Measurements from ENCODE around the gene PDX1.

The PDX1 gene

DNA sequence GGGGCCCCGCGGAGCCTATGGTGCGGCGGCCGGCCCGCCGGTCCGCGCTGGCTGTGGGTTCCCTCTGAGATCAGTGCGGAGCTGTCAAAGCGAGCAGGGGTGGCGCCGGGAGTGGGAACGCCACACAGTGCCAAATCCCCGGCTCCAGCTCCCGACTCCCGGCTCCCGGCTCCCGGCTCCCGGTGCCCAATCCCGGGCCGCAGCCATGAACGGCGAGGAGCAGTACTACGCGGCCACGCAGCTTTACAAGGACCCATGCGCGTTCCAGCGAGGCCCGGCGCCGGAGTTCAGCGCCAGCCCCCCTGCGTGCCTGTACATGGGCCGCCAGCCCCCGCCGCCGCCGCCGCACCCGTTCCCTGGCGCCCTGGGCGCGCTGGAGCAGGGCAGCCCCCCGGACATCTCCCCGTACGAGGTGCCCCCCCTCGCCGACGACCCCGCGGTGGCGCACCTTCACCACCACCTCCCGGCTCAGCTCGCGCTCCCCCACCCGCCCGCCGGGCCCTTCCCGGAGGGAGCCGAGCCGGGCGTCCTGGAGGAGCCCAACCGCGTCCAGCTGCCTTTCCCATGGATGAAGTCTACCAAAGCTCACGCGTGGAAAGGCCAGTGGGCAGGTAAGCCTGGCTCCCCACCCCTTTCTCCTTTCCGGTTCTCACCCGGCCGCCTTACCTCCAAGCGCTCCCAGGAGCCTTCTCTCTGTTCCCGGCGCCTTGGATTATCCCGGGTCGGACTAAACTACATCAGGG is at the start of gene PDX1:
TSS of gene PDX1 (plus strand) at position 67 of the 743 bp plus-strand sequence. CDS start at position 206, 139 bp downstream.
- DNase-seq (ENCODE audit: low spot score) = peak; percentile 68

DNA sequence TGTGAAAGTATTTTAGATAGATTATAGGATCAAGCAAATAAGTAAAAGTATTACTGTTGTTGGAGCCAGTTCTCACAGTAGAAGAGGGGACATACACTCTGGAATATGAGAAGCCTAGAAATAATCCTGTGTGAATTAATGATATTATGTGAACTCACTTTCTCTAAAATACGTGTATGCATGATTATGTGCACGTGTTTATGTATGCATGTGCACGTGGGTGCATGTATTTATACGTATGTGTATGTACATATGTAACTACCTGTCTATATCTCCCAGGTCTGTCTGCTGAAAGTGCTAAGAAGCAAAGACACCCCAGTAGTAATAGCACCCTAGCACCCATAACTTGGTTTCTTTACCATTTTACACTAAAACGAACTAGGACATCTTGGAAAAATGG is 41.5 kb upstream of the PDX1 start:
- DNase-seq (ENCODE audit: low spot score) = no peak

DNA sequence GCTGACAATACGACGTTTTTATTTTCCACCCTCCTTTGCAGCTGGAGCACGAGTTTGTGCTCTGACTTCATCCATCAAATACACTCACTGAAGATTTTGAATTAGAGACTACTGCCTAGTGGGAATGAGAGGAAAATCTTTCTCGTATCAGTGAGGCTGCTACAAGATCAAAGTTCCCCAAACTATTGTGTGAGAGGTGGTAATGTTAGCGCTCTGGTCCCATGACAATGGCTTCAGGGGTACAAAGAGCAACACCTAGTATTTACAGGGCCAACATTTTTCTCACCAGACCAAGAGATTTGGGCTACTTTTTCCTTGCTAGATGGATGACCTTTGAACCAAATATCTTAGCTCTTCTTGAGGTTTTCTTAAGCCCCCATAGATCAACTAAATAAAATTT is 30.3 kb upstream of the PDX1 start:
- DNase-seq (ENCODE audit: low spot score) = no peak

DNA sequence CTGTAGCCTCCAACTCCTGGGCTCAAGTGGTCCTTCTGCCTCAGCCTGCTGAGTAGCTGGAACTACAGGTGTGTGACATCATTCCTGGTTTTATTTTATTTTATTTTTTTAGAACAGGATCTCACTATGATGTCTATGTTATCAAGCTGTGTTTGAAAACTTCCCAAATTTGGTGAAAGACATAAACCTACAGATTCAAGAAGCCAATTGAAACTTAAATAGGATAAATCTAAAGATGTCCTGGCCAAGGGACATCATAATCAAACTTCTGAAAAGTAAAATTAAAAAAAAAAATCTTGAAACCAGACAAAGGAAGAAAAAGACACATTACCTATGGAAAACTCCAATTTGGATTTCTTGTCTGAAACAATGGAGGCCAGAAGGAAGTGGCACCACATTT is 23.1 kb upstream of the PDX1 start:
- no peak for DNase-seq (ENCODE audit: low spot score)

DNA sequence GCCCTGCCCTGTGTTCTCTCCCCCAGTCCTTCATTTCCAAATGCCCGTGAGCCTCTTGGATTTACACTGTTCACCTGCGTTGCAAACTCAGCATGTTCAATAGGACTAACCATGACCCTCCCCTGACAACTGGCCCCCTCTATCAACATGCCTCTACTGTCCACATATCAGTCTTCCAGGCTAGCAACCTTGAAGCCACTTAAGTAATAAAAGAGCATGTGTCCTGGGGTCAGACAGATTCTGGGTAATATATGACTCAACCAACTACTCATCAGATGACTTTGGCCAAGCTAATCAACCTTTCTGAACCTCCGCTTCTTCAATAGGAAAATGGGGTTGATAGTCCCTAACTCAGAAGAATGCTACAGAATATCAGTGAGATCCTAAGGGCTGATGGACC is 15.1 kb upstream of the PDX1 start:
- DNase-seq (ENCODE audit: low spot score) = no peak

DNA sequence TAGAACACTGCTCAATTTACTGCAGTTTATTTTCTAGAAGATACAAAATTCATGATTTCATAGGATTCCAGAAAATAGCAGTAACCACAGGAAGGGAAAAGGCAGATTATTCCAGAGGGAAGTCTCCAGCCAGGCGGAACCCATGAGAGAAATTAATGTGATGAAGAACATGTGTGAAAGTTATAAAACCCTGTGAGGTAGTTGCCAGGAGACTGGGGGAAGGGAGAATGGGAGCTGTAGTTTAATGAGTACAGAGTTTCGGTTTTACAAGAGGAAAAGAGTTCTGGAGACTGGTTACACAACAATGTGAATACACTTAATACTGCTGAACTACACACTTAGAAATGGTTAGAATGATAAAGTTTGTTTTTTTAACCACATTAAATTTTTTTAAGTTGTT is 14.2 kb upstream of the PDX1 start:
- no peak for DNase-seq (ENCODE audit: low spot score)

DNA sequence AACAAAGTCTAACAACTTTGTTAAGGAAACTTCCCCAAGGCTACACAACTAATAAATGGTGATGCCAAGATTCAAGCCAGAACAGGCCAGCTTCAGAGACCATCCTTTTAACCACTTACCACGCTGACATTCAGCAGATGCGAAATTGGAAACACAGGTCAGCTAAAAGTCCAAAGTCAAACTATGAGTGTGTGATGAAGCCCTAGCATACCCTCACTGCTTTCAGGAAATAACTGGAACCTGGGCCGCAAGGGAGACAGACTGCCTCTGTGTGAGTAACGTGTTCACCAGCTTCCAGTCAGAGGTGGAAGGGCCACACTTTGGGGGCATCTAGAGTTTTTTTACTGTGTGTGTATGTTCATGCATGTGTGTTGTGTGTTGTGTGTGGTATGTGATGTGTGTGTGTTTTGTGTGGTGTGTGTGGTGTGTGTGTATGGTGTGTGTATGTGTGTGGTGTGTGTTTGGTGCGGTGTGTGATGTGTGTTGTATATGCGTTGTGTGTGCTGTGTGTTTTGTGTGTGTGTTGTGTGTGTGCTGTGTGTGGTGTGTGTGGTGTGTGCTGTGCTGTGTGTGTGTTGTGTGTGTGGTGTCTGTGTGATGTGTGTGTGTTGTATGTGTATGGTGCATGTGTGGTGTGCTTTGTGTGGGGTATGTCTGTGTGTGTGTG is 12.5 kb upstream of the PDX1 start:
- DNase-seq (ENCODE audit: low spot score) = no peak

DNA sequence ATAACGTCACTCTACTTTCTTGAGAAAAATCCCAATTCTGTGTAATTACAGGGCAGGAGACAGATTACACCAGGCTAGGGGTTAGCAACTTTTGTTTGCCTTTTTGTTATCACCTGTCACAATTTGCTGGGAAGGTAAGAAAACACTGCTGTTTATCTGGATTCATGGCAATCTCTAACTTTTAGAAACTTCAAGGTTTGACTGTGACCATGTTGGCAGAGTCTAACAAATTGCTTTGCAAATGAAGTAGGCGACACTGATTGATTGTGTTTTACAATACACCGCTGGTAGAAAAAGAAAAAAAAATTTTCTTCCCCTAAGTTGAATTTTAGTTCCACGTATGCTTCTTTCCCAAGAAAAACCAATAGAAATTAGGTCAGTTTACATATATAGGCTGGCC is 10.4 kb upstream of the PDX1 start:
- no peak for DNase-seq (ENCODE audit: low spot score)

DNA sequence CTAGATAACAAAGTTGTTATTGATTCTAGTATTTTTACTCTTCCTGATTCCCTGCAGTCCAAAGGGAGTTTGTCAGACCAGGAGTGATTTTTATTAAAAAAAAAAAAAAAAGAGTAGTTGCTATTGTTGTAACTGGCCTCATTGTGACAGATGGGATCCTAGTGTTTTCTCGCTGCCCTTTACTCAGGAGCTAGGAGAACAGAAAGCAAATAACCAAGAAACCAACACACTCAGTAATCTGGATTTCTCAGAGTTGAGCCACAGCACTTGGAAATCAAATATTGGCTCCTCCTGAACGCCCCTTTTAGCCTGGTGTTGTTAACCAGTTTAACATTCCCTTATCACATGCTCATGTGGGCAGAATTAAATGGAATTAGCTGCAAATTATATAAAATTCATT is 8.3 kb upstream of the PDX1 start:
- DNase-seq (ENCODE audit: low spot score) = no peak

DNA sequence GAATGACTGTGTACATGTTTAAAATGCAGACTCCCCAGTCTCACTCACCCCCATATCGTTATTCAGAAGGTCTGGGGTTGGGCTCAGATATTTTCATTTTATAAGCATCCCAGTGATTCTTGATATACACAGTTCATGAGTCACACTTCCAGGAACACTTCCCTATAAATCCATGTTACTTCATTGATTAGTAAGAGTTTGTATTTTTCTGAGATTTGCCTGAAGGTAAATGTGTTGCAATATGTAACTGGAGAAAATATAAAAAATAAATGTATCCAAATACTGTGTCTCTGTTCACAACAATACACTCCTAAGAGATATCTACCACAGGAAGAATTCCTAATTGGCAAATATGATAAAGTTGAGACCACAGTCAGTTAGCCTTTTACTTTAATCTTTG is 6.6 kb upstream of the PDX1 start:
- no peak for DNase-seq (ENCODE audit: low spot score)

DNA sequence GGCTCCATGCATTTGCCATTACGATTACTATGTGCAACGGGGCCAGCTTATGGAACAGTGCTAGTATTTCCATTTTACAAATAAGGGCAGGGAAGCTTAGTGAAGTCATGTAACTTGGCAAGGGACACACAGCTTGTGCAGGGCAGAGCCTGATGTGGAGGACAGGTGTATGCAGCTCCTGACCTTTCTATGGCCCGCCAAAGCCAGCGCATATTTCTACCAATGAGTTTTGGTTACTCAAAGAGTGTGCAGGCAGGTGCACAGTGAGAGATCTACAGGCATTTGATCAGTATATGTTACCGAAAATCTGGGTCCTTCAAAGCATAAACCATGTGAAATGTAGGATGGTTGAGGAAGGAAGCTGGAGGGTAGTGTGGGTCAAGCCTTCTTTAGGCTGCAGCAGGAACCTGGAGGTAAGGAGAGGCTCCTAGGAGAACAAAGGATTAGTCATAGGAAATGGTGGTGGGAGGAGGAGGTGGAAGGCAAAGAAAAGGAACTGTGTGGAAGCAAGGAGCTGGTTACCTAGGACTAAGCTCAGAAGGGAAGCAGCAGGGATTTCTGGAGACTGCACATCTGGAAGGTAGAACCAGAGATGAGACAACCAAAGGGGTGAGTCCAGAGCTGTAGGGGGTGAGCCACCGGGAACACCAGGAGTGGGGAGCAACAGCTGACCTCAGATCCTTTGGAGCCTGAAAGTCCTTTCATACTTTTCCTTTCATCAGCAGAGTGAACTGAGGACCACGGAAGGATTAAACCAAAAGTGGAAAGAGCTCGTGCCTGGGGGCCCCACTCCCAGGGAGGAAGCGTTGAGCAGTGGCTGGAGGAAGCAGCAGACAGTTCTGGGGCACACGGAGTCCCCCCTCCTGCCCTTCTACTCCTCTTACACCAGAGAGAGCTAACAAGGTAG is 4.2 kb upstream of the PDX1 start:
- no peak for DNase-seq (ENCODE audit: low spot score)

DNA sequence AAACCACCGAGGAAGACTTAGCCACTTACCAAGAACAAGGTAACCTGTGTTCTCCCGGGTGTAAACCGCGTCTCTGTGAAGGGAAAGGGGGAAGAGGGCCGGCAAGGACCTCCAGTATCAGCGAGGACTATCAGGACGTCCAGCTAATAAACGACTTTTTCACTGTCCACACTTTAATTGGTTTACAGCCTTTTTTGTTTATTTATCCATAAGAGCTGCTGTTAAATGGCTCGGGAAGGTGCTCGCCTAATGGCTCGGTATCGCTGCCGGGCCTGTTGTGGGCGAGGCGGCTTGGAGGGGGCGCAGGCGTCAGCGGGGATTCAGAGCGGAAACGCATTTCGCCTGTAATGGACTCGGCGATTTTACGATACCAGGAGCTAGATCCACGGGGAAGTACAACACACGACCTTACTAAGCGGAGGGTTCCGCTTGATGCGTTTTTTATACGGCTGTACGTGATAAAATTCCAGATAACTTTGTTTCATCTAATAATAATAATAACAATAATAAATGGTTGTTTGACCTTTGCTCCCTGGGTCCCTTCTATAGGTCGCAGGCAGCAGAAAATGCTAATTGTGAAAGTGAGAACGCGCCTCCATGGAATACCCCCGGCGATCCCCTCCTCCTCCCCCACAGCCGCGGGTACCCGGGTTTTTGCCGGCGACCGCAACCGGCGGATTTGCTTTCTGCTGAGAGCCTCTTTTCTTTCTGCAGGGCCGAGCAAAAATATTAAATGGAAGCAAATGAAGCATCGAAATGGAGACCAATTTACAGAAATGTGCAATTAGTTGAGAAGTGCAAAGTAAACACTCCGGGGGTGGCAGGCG is 2.5 kb upstream of the PDX1 start:
- DNase-seq (ENCODE audit: low spot score) = no peak

DNA sequence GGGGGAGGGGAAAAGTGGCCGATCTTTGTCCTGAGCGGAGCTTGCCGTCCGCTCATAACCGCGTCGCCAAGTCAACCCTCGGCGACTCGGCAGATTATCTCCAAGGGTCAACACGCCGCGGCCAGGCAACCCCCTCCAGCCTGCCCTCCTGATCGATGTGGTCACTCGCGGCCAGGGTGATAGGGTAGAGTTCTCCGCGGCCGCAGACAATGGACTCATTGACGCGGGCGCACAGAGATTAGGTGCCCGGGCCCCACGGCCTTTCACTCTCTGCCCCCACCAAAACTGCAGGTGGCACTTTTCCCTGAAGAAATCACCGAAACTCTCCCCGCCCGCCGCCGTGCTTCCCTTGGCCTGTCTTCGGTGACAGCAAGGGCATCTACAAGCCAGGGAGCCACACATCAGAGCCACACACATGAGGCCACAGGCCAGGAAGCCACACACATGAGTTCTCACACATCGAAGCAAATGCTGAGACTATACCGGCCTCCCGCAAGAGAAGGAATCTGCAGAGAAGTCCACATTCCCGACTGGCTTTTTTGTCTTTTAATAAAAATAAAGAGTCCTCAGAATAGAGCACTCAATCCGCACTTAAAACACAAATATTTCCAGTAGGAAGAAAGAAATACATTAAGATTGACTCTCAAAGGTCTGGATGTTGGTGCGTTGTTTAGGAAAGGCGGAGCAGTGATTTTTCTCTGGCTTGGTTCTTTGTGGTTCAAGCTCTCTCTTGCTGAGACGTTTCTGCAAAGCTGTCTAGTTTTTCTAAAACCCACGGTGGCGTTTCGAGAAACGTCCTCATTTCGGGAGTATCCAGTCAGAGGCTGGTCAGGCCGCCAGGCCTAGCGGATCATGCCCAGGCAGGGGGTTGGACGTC is 1.5 kb upstream of the PDX1 start:
- no peak for DNase-seq (ENCODE audit: low spot score)

DNA sequence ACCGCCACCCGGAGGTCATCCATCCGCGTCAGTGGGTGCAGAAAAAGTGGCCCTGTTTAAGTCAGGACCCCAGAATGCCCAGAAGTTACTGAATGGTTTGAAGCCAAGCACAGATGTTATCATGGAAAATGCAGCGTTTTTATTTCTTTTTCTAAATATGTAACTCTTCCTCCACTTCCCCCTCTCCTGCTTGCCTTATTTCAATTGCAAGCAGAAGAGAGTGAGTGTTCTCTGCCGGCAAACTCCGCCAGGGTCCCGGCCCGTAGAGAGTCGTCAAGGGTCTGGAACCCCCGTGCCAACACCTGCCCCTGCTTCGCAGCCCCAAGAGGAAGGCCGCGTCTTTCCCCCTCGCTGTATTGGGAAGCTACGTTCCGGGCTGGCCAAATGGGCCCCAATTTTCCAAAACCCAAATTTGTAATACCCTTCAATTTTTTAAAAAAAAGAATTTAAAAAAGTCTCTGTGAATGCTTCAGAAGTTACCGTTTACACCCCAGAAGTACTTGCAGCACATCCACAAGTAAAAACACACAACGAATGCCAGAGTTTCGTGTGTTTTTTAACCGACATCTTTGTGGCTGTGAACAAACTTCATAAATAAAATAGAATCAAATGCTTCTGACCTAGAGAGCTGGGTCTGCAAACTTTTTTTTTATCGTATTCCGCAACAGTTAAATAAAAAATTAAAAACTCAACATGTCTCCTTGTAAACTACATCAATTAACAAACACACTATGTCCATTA is 712 bp upstream of the PDX1 start:
- DNase-seq (ENCODE audit: low spot score) = no peak

DNA sequence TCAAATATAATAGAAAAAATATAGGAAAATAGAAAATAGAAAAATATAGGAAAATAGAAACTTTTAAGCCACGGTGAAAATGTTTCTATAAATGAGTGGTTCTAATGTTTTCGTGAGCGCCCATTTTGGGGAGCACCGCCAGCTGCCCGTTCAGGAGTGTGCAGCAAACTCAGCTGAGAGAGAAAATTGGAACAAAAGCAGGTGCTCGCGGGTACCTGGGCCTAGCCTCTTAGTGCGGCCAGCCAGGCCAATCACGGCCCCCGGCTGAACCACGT is 204 bp upstream of the PDX1 start:
- DNase-seq (ENCODE audit: low spot score) = no peak

DNA sequence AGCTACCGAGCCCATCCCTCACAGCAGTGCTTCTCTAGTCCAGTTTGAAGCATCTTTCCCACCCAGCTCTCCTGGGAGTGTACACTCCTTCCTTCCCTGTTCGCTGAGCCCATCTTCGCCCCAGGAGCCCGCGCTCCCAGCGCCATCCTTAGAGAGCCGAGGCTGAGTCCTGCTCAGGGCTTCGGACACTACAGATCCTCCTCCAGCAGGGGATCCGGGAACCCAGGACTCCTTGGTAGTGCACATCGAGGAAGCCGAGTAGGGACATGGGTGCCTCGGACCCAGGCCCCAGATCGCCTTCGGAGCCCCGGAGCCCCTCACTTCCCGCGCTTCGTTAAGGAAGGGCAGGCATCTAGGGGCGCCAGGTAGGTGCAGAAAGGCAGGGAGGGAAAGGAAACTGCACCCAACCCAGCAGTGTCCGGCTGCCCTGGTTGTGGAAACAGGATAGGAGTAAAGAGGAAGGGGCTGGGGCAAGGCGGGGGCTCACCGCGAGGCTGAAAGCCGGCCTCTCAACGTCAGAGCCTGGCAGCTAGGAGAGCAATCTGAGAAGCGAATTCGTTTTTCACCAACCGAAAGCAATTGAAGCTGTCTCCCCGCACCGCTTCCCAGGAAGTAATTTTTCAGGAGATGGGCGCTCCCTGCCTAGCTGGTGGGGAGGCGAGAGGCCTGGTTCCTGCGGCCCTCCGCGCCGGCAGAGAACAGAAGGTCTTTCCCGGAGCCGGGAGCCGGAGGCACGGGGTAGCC is 1.0 kb downstream of the PDX1 start:
- DNase-seq (ENCODE audit: low spot score) = peak; percentile 42

DNA sequence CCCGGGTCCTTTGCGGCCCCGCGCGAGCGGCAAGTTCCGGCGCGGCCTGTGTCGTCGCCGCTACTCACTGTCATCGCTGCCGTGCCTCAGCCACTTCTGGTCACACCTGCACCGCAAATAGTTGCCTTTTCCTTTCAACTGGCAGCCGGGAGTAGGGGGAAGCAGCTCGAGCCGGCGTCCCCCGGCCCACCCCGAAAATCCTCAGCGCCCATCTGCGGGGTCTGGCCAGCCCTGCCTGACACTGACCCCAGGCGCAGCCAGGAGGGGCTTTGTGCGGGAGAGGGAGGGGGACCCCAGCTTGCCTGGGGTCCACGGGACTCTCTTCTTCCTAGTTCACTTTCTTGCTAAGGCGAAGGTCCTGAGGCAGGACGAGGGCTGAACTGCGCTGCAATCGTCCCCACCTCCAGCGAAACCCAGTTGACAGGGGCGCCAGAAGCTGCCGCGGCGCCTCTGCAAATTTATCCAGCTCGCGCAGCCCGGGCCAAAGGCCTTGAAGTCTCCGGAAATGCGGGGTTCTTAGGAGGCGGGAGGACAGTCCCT is 1.7 kb downstream of the PDX1 start:
- peak; percentile 31 for DNase-seq (ENCODE audit: low spot score)

DNA sequence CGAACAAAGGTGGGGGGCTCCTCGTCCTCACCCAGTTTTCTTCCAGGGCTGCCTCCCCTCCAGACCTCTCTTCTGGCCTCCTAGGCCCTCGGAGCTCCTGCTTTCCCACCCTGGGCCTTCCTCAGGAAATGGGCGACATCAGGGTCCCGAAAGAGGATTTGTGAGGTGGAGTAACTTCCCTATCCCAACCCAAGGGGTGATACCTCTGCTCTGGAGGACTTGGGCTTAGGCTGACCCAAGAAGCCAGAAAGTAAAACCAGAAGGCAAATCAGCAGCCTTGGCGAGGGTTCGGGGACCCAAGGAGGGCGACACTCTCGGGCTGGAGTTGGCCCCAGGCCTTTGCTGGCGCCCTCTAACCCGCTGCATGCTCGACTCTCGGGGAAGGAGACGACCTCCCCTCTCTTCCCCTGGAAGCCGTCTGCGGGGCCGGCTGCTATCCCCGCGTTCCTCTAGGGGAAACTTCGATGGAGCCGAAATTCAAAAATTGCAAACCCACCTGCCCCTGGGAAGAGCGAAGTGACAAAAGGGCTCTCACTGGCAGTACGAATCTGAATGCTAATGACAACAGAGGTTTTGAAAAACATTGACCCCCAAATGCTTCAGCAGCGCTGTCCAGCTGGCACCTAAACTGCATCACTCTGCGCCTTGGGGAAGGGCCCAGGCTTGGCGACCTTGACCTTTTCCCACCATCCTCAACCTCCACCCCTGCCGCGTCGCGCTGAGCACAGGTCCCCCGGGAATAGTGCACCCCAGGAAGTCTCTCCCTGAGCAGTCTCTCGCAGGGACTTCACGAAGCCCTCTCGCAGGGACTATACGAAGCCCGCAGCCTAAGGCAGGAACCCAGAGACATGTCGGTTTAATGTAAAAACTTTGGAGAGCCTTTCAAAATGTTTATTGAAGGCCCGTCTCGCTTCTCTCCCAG is 2.4 kb downstream of the PDX1 start:
- DNase-seq (ENCODE audit: low spot score) = no peak
